Endothelial cell of umbilical vein (primary cell): ENCODE results near the gene SPACA1. TPM values are rescaled to one million over a fixed set of nuclear protein-coding genes. Genes with fewer than 3 reads are reported as not detected.

ENCODE experiments used
- BruUV-seq: library from RNA; stranded (reverse); fragments of 400-500 nt; replicated peaks from 2 replicates; lab custom pipeline; 2021; lab: Mats Ljungman, UMichigan
- CTCF ChIA-PET: fragments of 300-600, 350-600 bp; sonication (Branson Sonifier 250); formaldehyde crosslinking; loops from one replicate; lab custom pipeline; 2021; ENCODE audit warnings: antibody characterized with exemption, inconsistent platforms; lab: Charles Lee
- POLR2A ChIA-PET: fragments of 300-600, 350-600 bp; sonication (Branson Sonifier 250); formaldehyde crosslinking; loops from one replicate; lab custom pipeline; 2021; ENCODE audit warnings: antibody characterized with exemption, inconsistent platforms; lab: Charles Lee
- DNase-seq: peaks from one replicate; pipeline ENCODE4 v3.0.0-alpha.2; 2011; ENCODE audit warnings: low read depth, low spot score
- FAIRE-seq: peaks from 2 replicates; lab custom pipeline; 2011; peaks lifted over from hg19 to GRCh38; lab: Jason Lieb, UNC
- H2AFZ ChIP-seq: 2 replicates; pipeline ENCODE4 v1.6.0; 2012; ENCODE audit warnings: low read depth, low read length, control low read depth, inconsistent platforms
- H3K27ac ChIP-seq: 2 replicates; pipeline ENCODE4 v1.5.1; 2011; ENCODE audit warnings: low read depth, mild to moderate bottlenecking, control low read depth, low read length, moderate library complexity; ENCODE audit not compliant: insufficient read depth
- H3K27me3 ChIP-seq, 2 experiments: 2 replicates each; pipeline versions ENCODE4 v1.6.0 to v1.6.1; 2011; ENCODE audit warnings: low read length in 2 of 2, mixed read lengths in 1 of 2; ENCODE audit not compliant: control insufficient read depth in 2 of 2, insufficient read depth in 2 of 2
- H3K36me3 ChIP-seq, 2 experiments: 2 replicates in 1 of 2; 3 replicates in 1 of 2; pipeline ENCODE4 v1.5.1; 2011; ENCODE audit warnings: low read length in 2 of 2, mild to moderate bottlenecking in 1 of 2, moderate library complexity in 1 of 2; ENCODE audit not compliant: control insufficient read depth in 2 of 2, insufficient read depth in 2 of 2; ENCODE audit errors: extremely low read depth in 1 of 2
- H3K4me1 ChIP-seq: 3 replicates; pipeline ENCODE4 v1.5.1; 2011; ENCODE audit warnings: mild to moderate bottlenecking, low read length; ENCODE audit not compliant: control insufficient read depth, insufficient read depth; ENCODE audit errors: extremely low read depth
- H3K4me2 ChIP-seq: 2 replicates; pipeline ENCODE4 v1.6.1; 2011; ENCODE audit warnings: low read length, control low read depth, mixed read lengths; ENCODE audit not compliant: insufficient read depth
- H3K4me3 ChIP-seq, 3 experiments: fragments of 200-600 bp in 1 of 3; sonication (generic), shearing (Covaris generic) in 1 of 3; replicated peaks in 1 of 3; 2 replicates each; pipeline ENCODE4 v1.5.1; 2011 to 2016; ENCODE audit warnings: control low read depth in 3 of 3, low read length in 3 of 3, mild to moderate bottlenecking in 2 of 3, inconsistent platforms in 1 of 3, low read depth in 1 of 3, moderate library complexity in 1 of 3; ENCODE audit not compliant: insufficient read depth in 1 of 3
- H3K79me2 ChIP-seq: 2 replicates; pipeline ENCODE4 v1.6.0; 2012; ENCODE audit warnings: low read length, inconsistent platforms; ENCODE audit not compliant: control insufficient read depth, insufficient read depth
- H3K9ac ChIP-seq: replicated peaks from 2 replicates; pipeline ENCODE3; 2011; ENCODE audit warnings: low read length, control low read depth; ENCODE audit not compliant: insufficient read depth; ENCODE audit errors: extremely low read depth
- H3K9me1 ChIP-seq: replicated peaks from 3 replicates; pipeline ENCODE4 v1.6.0; 2011; ENCODE audit warnings: mild to moderate bottlenecking, low read length; ENCODE audit not compliant: control insufficient read depth, insufficient read depth; ENCODE audit errors: extremely low read depth
- H3K9me3 ChIP-seq: replicated peaks from 2 replicates; pipeline ENCODE4 v1.5.1; 2012; ENCODE audit warnings: low read length, inconsistent platforms; ENCODE audit not compliant: control insufficient read depth, insufficient read depth
- H4K20me1 ChIP-seq: replicated peaks from 2 replicates; pipeline ENCODE3; 2011; ENCODE audit warnings: mild to moderate bottlenecking, low read length; ENCODE audit not compliant: control insufficient read depth, insufficient read depth; ENCODE audit errors: extremely low read depth
- CTCF ChIP-seq, 2 donors: IDR thresholded peaks; 1 replicate in 1 of 2; 2 replicates in 1 of 2; pipeline ENCODE4 v1.5.1; 2011; ENCODE audit warnings: low read length in 2 of 2, mild to moderate bottlenecking in 2 of 2, moderate library complexity in 2 of 2, control low read depth in 1 of 2, inconsistent platforms in 1 of 2, low read depth in 1 of 2; ENCODE audit not compliant: insufficient read depth in 1 of 2; ENCODE audit errors: extremely low read depth in 1 of 2
- EZH2 ChIP-seq: IDR thresholded peaks from 2 replicates; pipeline ENCODE4 v1.6.1; 2012; ENCODE audit warnings: borderline replicate concordance, low read depth, mild to moderate bottlenecking, moderate library complexity, low read length, inconsistent platforms; ENCODE audit not compliant: severe bottlenecking
- FOS ChIP-seq: IDR thresholded peaks from 2 replicates; pipeline ENCODE4 v1.6.1; 2011; ENCODE audit warnings: mild to moderate bottlenecking, low read length, moderate library complexity, borderline replicate concordance; ENCODE audit not compliant: insufficient read depth
- GATA2 ChIP-seq: IDR thresholded peaks from 2 replicates; pipeline ENCODE4 v1.7.0; 2011; ENCODE audit warnings: low read depth, mild to moderate bottlenecking, moderate library complexity, mixed read lengths, low read length; ENCODE audit not compliant: insufficient read length, insufficient read depth
- JUN ChIP-seq: IDR thresholded peaks from 2 replicates; pipeline ENCODE4 v1.6.1; 2011; ENCODE audit warnings: borderline replicate concordance, low read depth; ENCODE audit not compliant: insufficient read length, insufficient read depth
- MAX ChIP-seq: IDR thresholded peaks from 2 replicates; pipeline ENCODE4 v1.6.1; 2011; ENCODE audit not compliant: insufficient read depth, insufficient read length
- MYC ChIP-seq: IDR thresholded peaks from one replicate; pipeline ENCODE4 v1.6.1; 2011; ENCODE audit warnings: mild to moderate bottlenecking, low read depth, low read length
- POLR2A ChIP-seq: IDR thresholded peaks from 2 replicates; pipeline ENCODE4 v1.6.1; 2012; ENCODE audit warnings: low read depth, mild to moderate bottlenecking, control low read depth, low read length
- POLR2AphosphoS5 ChIP-seq: IDR thresholded peaks from 2 replicates; pipeline ENCODE4 v1.6.1; 2012; ENCODE audit warnings: low read depth, mild to moderate bottlenecking, control low read depth, low read length, moderate library complexity; ENCODE audit not compliant: insufficient read depth
- dilution Hi-C: fragments of 300-500 bp; cut with MboI; formaldehyde crosslinking; loops from one replicate; pipeline ENCODE4 v1.15.0; 2019; ENCODE audit warnings: low sequenced_read_pairs; ENCODE audit not compliant: extremely low pct_ligation_motif_present
- intact Hi-C: fragments of 100-400 bp; cut with micrococcal nuclease; formaldehyde crosslinking; loops from one replicate; pipeline ENCODE4 v1.10.0; 2022
- polyA plus RNA-seq, 4 experiments: library from polyadenylated mRNA; depleted of rRNA in 3 of 4; stranded (reverse) in 3 of 4; unstranded in 1 of 4; fragments of >200 nt; gene quantifications; 2 replicates each; pipeline versions ENCODE4 v1.2.1 to v1.2.3, GENCODE V29; 2011 to 2012; ENCODE audit warnings: missing spikeins in 1 of 4
- total RNA-seq: library from RNA; stranded (reverse); gene quantifications from 2 replicates; pipeline ENCODE4 v1.2.3, GENCODE V29; 2021

SPACA1 gene
- total and polyA plus RNA-seq, 2 donors (not counting 3 experiments of a cell fraction or from before 2014, with no cell fraction given), result not detected

- dilution Hi-C loops (no loop called here), intact Hi-C loops (no loop called here)
- Histone ChIP-seq H4K20me1 (no peaks in the 10 kb centered on the region), H3K27me3 (no peaks in the 10 kb centered on the region), H2AFZ (no peak overlapping the region), H3K9me1 (no peaks in the 10 kb centered on the region), H3K27ac (no peak overlapping the region), H3K4me1 (no peaks in the 10 kb centered on the region), H3K36me3 (no peaks in the 10 kb centered on the region), H3K79me2 (no peaks in the 10 kb centered on the region), H3K4me2 (no peak overlapping the region), H3K4me3 (no peak overlapping the region), H3K9me3 (no peaks in the 10 kb centered on the region), H3K9ac (no peak overlapping the region)
- FAIRE-seq, result no peak
- TF ChIP-seq JUN (no peak), POLR2A (no peak), EZH2 (no peak), MYC (no peak), FOS (no peak), CTCF (IDR thresholded peaks at IDR 0.05; ENCODE audit: extremely low read depth in 1 of 2, insufficient read depth in 1 of 2, low read depth in 1 of 2, low read length in 2 of 2) (no peak), GATA2 (no peak), MAX (no peak), POLR2AphosphoS5 (no peak)
- ChIA-PET POLR2A (no interaction called here), CTCF (no interaction called here)
- no peak for DNase-seq
- BruUV-seq, result no TSS peak
Observed at GRCh38 chr6:88013554-88013953, 34.1 kb upstream of the SPACA1 start.
